Measurements from ENCODE around the gene RIMS1. TPM values are rescaled to one million over a fixed set of nuclear protein-coding genes. Genes with fewer than 3 reads are reported as not detected.

The RIMS1 gene
- total RNA-seq, 1 experiment from 2014 or later, result 1.6 TPM

DNA sequence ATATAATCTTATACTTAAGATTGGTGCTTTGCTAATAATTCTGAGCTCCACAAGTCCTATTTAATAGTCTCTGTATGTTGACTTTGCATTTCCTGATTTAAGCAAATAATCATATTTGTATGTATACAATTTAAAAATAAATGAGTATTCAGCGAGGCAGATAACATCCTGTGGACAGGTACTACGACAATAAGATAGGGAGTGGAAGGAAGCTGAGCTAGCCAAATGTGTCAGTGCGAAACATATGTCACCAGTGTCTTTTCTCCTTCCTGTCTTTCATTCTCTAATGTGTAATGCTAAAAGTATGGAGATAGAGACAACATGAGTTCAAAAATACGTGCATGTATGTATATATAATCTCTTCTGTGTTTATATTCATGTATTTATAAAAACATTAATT, 375.9 kb downstream of the RIMS1 start:
- no peaks in the 10 kb centered on the region for H3K36me3 ChIP-seq (replicated peaks; ENCODE audit: control insufficient read depth, insufficient read depth, low read length)
- no peaks in the 10 kb centered on the region for H3K27me3 ChIP-seq (ENCODE audit: control insufficient read depth, insufficient read depth, low read length)
- DNase-seq, result no peak
- H3K4me3 ChIP-seq (ENCODE audit: insufficient read depth, low read depth, low read length), result no peak overlapping the region

DNA sequence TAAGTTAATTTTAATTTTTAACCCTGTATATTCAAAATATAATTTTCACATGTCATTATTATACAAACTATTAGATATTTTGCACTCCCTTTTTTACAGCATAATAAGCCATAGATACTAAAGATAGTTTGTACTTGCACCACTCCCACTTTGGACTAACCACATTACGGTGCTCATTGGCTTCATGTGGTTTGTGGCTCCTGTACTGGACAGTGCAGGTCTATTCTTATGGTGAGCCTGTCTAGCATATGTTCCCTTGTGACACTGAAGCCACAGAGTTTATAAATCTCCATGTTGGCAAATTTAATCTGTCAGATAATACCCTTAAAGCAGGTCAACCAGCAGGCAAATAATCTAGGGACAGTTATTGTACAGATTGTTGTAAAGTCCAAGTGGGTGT, 381.1 kb downstream of the RIMS1 start:
- Histone ChIP-seq H3K4me3 (ENCODE audit: insufficient read depth, low read depth, low read length) (no peak overlapping the region), H3K27me3 (ENCODE audit: control insufficient read depth, insufficient read depth, low read length) (no peaks in the 10 kb centered on the region), H3K36me3 (replicated peaks; ENCODE audit: control insufficient read depth, insufficient read depth, low read length) (no peaks in the 10 kb centered on the region)
- no peak for DNase-seq

DNA sequence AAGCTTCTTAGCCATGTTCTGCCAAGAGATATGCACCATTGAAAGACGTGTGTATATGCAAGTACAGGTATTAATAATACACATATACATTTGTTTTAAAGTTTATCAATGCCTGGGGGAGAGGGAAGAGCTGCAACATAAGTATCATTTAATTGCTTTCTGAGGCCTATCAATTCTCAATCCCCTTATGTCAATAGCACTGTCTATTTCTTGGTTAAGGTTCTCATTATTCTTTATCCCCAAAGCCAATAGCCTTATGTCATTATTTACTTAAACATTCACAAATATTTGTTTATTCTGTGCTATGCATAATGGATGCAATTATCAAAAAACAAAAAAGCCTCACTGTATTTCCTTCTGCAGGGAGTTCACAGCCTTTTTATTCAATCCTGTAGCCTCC, 385.2 kb downstream of the RIMS1 start:
- Histone ChIP-seq H3K4me3 (ENCODE audit: insufficient read depth, low read depth, low read length) (no peak overlapping the region), H3K27me3 (ENCODE audit: control insufficient read depth, insufficient read depth, low read length) (no peaks in the 10 kb centered on the region), H3K36me3 (replicated peaks; ENCODE audit: control insufficient read depth, insufficient read depth, low read length) (no peaks in the 10 kb centered on the region)
- no peak for DNase-seq

DNA sequence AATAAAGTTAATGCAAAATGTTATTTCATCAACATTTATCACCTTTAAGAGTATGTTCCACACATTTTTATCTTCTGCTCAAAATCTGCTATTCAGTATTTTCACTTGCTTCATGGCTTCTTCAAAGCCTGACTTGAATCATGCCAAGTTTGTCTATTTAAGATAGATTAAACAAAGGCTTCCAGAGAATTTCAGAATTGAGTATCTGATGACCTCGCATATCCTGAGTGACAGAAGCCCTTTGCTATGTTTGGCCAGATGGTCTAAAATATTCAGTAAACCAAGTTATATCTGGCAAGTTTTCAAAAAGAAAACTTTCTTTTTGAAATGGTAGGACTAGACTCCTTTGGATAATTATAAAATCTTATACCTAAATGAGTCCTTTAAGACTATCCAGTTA, 386.6 kb downstream of the RIMS1 start:
- Histone ChIP-seq H3K4me3 (ENCODE audit: insufficient read depth, low read depth, low read length) (no peak overlapping the region), H3K36me3 (replicated peaks; ENCODE audit: control insufficient read depth, insufficient read depth, low read length) (no peaks in the 10 kb centered on the region), H3K27me3 (ENCODE audit: control insufficient read depth, insufficient read depth, low read length) (no peaks in the 10 kb centered on the region)
- no peak for DNase-seq

- Histone ChIP-seq H3K4me3 (ENCODE audit: insufficient read depth, low read depth, low read length) (no peak overlapping the region), H3K36me3 (replicated peaks; ENCODE audit: control insufficient read depth, insufficient read depth, low read length) (no peaks in the 10 kb centered on the region), H3K27me3 (ENCODE audit: control insufficient read depth, insufficient read depth, low read length) (no peaks in the 10 kb centered on the region)
- DNase-seq, result no peak
Observed at GRCh38 chr6:72275888-72276287, 389.5 kb downstream of the RIMS1 start.

- DNase-seq, result no peak
- no peaks in the 10 kb centered on the region for H3K27me3 ChIP-seq (ENCODE audit: control insufficient read depth, insufficient read depth, low read length)
- no peaks in the 10 kb centered on the region for H3K36me3 ChIP-seq (replicated peaks; ENCODE audit: control insufficient read depth, insufficient read depth, low read length)
- no peak overlapping the region for H3K4me3 ChIP-seq (ENCODE audit: insufficient read depth, low read depth, low read length)
Observed at GRCh38 chr6:72282201-72282600, 395.9 kb downstream of the RIMS1 start.

GRCh38 chr6:72283571-72283970, 397.2 kb downstream of the RIMS1 start:
- Histone ChIP-seq H3K36me3 (replicated peaks; ENCODE audit: control insufficient read depth, insufficient read depth, low read length) (no peaks in the 10 kb centered on the region), H3K27me3 (ENCODE audit: control insufficient read depth, insufficient read depth, low read length) (no peaks in the 10 kb centered on the region), H3K4me3 (ENCODE audit: insufficient read depth, low read depth, low read length) (no peak overlapping the region)
- no peak for DNase-seq

DNA sequence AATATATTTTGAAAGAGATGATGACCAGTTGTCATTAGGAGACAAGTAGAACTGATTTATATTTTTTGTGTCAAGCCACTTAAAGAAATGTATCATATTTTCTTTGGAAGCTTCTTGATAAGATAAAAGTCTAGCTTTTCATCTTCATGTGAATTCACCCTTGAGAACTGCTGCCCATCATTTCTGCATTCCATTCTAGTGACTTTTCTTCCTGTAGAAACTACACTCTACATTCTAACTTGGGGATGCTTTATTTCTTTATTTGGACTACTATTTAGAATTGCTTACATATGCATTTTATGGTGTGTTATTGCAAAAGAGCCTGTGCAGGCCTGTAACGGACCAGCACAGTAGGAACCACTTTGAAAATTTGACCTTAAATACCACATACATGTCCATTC, 400.6 kb downstream of the RIMS1 start:
- no peak for DNase-seq

GRCh38 chr6:72287801-72288200, 401.5 kb downstream of the RIMS1 start:
- no peaks in the 10 kb centered on the region for H3K36me3 ChIP-seq (replicated peaks; ENCODE audit: control insufficient read depth, insufficient read depth, low read length)
- DNase-seq, result no peak
- no peak overlapping the region for H3K4me3 ChIP-seq (ENCODE audit: insufficient read depth, low read depth, low read length)
- H3K27me3 ChIP-seq (ENCODE audit: control insufficient read depth, insufficient read depth, low read length), result no peaks in the 10 kb centered on the region

More for the DNA sequence above, 400.6 kb downstream of the RIMS1 start:
- Histone ChIP-seq H3K4me3 (ENCODE audit: insufficient read depth, low read depth, low read length) (no peak overlapping the region), H3K27me3 (ENCODE audit: control insufficient read depth, insufficient read depth, low read length) (no peaks in the 10 kb centered on the region), H3K36me3 (replicated peaks; ENCODE audit: control insufficient read depth, insufficient read depth, low read length) (no peaks in the 10 kb centered on the region)

DNA sequence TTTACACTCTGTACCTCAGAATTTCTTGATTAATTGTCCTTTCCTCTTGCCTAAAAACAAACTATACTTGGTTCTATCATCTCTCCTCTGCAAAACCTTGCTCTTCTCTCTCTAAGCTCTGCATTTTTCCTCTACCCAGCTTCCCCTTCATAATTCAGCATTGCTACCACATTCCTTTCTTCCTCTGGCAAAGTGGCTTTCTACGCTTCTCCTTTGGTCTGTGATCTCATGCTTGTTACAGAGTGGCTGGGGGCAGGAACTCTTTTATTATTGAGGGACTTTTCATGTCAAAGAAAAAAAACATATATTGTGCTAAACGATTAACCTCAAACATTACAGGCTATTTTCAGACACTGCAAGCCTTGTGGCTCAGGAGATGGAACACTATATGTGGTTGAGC, 402.2 kb downstream of the RIMS1 start:
- Histone ChIP-seq H3K27me3 (ENCODE audit: control insufficient read depth, insufficient read depth, low read length) (no peaks in the 10 kb centered on the region), H3K36me3 (replicated peaks; ENCODE audit: control insufficient read depth, insufficient read depth, low read length) (no peaks in the 10 kb centered on the region), H3K4me3 (ENCODE audit: insufficient read depth, low read depth, low read length) (no peak overlapping the region)
- no peak for DNase-seq

- Histone ChIP-seq H3K4me3 (ENCODE audit: insufficient read depth, low read depth, low read length) (no peak overlapping the region), H3K36me3 (replicated peaks; ENCODE audit: control insufficient read depth, insufficient read depth, low read length) (no peaks in the 10 kb centered on the region), H3K27me3 (ENCODE audit: control insufficient read depth, insufficient read depth, low read length) (no peaks in the 10 kb centered on the region)
- DNase-seq, result no peak
Observed at GRCh38 chr6:72290620-72291019, 404.3 kb downstream of the RIMS1 start.

DNA sequence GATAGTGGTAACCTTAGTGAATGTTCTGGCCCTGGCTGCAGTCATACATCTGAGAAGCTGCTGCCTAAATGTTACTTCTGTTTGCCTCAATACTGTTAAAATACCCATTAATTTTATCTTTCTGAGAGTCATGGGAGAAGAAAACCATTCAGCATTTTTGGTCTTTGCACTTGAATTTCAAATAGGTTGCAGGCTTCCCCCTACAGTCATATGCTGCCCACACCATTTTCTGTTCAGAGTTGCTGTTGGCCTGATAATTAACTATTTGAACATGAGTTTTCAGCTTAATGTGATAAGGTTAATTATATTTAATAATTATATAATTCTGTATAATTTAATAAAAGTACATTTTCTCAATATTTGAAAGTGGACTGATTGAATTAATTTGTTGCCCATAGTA, 410.0 kb downstream of the RIMS1 start:
- no peak for DNase-seq
- Histone ChIP-seq H3K4me3 (ENCODE audit: insufficient read depth, low read depth, low read length) (no peak overlapping the region), H3K27me3 (ENCODE audit: control insufficient read depth, insufficient read depth, low read length) (no peaks in the 10 kb centered on the region), H3K36me3 (replicated peaks; ENCODE audit: control insufficient read depth, insufficient read depth, low read length) (no peaks in the 10 kb centered on the region)

GRCh38 chr6:72305971-72306370, 419.6 kb downstream of the RIMS1 start:
- DNase-seq, result no peak
- Histone ChIP-seq H3K36me3 (replicated peaks; ENCODE audit: control insufficient read depth, insufficient read depth, low read length) (no peaks in the 10 kb centered on the region), H3K27me3 (ENCODE audit: control insufficient read depth, insufficient read depth, low read length) (no peaks in the 10 kb centered on the region), H3K4me3 (ENCODE audit: insufficient read depth, low read depth, low read length) (no peak overlapping the region)

- Histone ChIP-seq H3K27me3 (ENCODE audit: control insufficient read depth, insufficient read depth, low read length) (no peaks in the 10 kb centered on the region), H3K36me3 (replicated peaks; ENCODE audit: control insufficient read depth, insufficient read depth, low read length) (no peaks in the 10 kb centered on the region), H3K4me3 (ENCODE audit: insufficient read depth, low read depth, low read length) (no peak overlapping the region)
- no peak for DNase-seq
Observed at GRCh38 chr6:72316675-72317380, 430.5 kb downstream of the RIMS1 start.

DNA sequence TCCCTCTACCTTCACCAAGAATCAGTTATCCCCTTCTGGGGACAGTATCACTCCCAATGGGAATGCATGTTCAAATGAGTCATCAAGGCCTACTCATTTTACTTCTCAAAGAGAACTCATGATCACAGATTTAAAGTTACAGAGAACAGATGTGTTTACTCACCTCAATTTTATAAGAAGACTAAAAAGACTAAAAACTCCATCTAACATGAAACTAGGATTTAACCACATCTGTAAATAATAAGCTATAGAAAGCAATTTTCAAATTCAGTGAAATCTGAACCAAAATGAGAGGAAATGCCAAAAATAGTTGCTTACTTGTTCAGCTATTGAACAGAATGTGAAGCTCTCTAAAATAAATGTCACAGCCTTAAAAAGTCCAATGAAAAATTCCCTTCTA, 435.4 kb downstream of the RIMS1 start:
- no peaks in the 10 kb centered on the region for H3K36me3 ChIP-seq (replicated peaks; ENCODE audit: control insufficient read depth, insufficient read depth, low read length)
- no peaks in the 10 kb centered on the region for H3K27me3 ChIP-seq (ENCODE audit: control insufficient read depth, insufficient read depth, low read length)
- no peak overlapping the region for H3K4me3 ChIP-seq (ENCODE audit: insufficient read depth, low read depth, low read length)
- DNase-seq, result no peak

DNA sequence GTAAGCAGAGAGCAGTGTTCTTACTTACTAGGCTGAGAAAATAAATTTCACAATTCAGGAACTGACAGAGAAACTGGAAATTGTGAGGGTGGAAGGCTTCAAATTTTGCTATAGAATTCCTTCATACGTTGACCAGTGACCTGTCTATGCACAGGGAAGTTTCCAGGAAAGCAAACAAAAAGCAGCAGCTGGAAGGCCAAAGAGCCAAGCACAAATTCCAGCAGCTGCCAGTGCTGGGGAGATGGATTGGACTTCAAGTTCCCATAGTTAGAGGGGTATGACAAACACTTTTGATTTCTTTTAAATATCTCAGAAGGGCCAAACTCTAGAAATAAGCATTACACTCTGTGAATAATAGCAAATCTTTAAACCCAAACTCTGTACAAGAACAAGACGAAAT, 436.4 kb downstream of the RIMS1 start:
- no peaks in the 10 kb centered on the region for H3K36me3 ChIP-seq (replicated peaks; ENCODE audit: control insufficient read depth, insufficient read depth, low read length)
- H3K27me3 ChIP-seq (ENCODE audit: control insufficient read depth, insufficient read depth, low read length), result no peaks in the 10 kb centered on the region
- DNase-seq, result no peak
- H3K4me3 ChIP-seq (ENCODE audit: insufficient read depth, low read depth, low read length), result no peak overlapping the region

Data from H7 (cell line).